B cell (primary cell): ENCODE results near the gene ETV6.

Experiments
- EZH2 ChIP-seq: IDR thresholded peaks from 2 replicates; pipeline ENCODE4 v1.6.1; 2012; ENCODE audit warnings: borderline replicate concordance, low read depth, mild to moderate bottlenecking, moderate library complexity, low read length; ENCODE audit not compliant: insufficient read depth, poor library complexity, severe bottlenecking
- TF ChIP-seq, protein P1 (sequence below): fragments of 200-600 bp; IDR thresholded peaks from one replicate; pipeline ENCODE4 v1.8.0; 2022; ENCODE audit warnings: antibody characterized with exemption, mild to moderate bottlenecking

DNA sequence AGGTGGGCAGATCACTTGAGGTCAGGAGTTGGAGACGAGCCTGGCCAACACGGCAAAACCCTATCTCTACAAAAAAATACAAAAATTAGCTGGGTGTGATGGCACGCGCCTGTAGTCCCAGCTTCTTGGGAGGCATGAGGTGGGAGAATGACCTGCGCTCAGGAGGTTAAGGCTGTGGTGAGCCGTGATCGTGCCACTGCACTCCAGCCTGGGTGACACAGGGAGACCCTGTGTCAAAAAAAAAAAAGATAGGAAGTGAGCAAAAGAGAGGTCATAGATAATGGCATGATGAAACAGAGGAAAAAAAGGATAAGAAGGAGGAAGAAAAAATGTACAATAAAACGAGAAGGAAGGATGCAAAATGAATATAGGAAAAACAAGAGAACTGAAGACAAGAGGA is 159.5 kb downstream of the ETV6 start:
- TF ChIP-seq, protein P1, sequence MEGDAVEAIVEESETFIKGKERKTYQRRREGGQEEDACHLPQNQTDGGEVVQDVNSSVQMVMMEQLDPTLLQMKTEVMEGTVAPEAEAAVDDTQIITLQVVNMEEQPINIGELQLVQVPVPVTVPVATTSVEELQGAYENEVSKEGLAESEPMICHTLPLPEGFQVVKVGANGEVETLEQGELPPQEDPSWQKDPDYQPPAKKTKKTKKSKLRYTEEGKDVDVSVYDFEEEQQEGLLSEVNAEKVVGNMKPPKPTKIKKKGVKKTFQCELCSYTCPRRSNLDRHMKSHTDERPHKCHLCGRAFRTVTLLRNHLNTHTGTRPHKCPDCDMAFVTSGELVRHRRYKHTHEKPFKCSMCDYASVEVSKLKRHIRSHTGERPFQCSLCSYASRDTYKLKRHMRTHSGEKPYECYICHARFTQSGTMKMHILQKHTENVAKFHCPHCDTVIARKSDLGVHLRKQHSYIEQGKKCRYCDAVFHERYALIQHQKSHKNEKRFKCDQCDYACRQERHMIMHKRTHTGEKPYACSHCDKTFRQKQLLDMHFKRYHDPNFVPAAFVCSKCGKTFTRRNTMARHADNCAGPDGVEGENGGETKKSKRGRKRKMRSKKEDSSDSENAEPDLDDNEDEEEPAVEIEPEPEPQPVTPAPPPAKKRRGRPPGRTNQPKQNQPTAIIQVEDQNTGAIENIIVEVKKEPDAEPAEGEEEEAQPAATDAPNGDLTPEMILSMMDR, result no peak
- no peak for TF ChIP-seq EZH2
